ENCODE data around the gene CHRD. TPM values are rescaled to one million over a fixed set of nuclear protein-coding genes. Genes with fewer than 3 reads are reported as not detected.

The CHRD gene
- total and polyA plus RNA-seq, 7 donors: 0.23 to 16.3 (median 5.7) TPM

GRCh38 chr3:184384342-184384741 lies 4.5 kb downstream of the CHRD start:
- no peak overlapping the region for H3K4me3 ChIP-seq
- H3K9me3 ChIP-seq: no peaks in the 10 kb centered on the region
- 86% methylated on average over 9 of the region's 9 CpGs for WGBS, 2 donors
- intact Hi-C loops (cut with DNase I): no loop called here
- no peak overlapping the region for H3K27ac ChIP-seq
- peaks cover 4 to 24% (median 24%) of the 10 kb centered on the region in 3 donors for H3K27me3 ChIP-seq
- TF ChIP-seq EP300 (IDR thresholded peaks at IDR 0.05): no peak
- DNase-seq: no peak
- peaks cover 0 to 20% (median 17%) of the 10 kb centered on the region in 4 donors for H3K4me1 ChIP-seq
- no peaks in the 10 kb centered on the region for H3K36me3 ChIP-seq

GRCh38 chr3:184384856-184385422 lies 5.1 kb downstream of the CHRD start:
- no peaks in the 10 kb centered on the region for H3K36me3 ChIP-seq
- no peaks in the 10 kb centered on the region for H3K9me3 ChIP-seq
- 92 to 94% methylated on average over 8 of the region's 8 CpGs for WGBS, 2 donors
- no peak for DNase-seq
- H3K27ac ChIP-seq: no peak overlapping the region
- peaks cover 0 to 17% (median 14%) of the 10 kb centered on the region in 4 donors for H3K4me1 ChIP-seq
- H3K4me3 ChIP-seq: no peak overlapping the region
- H3K27me3 ChIP-seq: peaks cover 4 to 21% (median 19%) of the 10 kb centered on the region in 3 donors
- intact Hi-C loops (cut with DNase I): no loop called here
- TF ChIP-seq EP300 (IDR thresholded peaks at IDR 0.05) (no peak), POLR2AphosphoS5 (IDR thresholded peaks at IDR 0.05) (no peak), POLR2A (IDR thresholded peaks at IDR 0.05) (no peak), CTCF (IDR thresholded peaks at IDR 0.05) (no peak)

- TF ChIP-seq CTCF (IDR thresholded peaks at IDR 0.05): no peak
- Histone ChIP-seq H3K4me3 (no peak overlapping the region), H3K9me3 (no peaks in the 10 kb centered on the region), H3K27ac (no peak overlapping the region), H3K27me3 (peaks cover 4 to 13% (median 8%) of the 10 kb centered on the region in 3 donors), H3K4me1 (peaks cover 0 to 6% (median 4%) of the 10 kb centered on the region in 4 donors), H3K36me3 (no peaks in the 10 kb centered on the region)
- DNase-seq: no peak
- WGBS, 2 donors: 70 to 83% methylated on average over 37 of the region's 37 CpGs
- intact Hi-C loops (cut with DNase I): no loop called here
These were observed 6.4 kb downstream of the CHRD start for GRCh38 chr3:184386047-184386806.

GRCh38 chr3:184387174-184387714 lies 7.4 kb downstream of the CHRD start:
- Histone ChIP-seq H3K27me3 (peaks cover 0 to 6% (median 4%) of the 10 kb centered on the region in 3 donors), H3K4me3 (no peak overlapping the region), H3K27ac (no peak overlapping the region), H3K9me3 (no peaks in the 10 kb centered on the region), H3K36me3 (no peaks in the 10 kb centered on the region), H3K4me1 (no peaks in the 10 kb centered on the region)
- intact Hi-C loops (cut with DNase I): no loop called here
- 91 to 94% methylated on average over 12 of the region's 12 CpGs for WGBS, 2 donors
- no peak for DNase-seq
- TF ChIP-seq POLR2AphosphoS5 (IDR thresholded peaks at IDR 0.05): no peak
- TF ChIP-seq EP300 (IDR thresholded peaks at IDR 0.05): no peak
- TF ChIP-seq CTCF (IDR thresholded peaks at IDR 0.05): no peak
- no peak for TF ChIP-seq POLR2A (IDR thresholded peaks at IDR 0.05)

- Histone ChIP-seq H3K27me3 (peaks cover 0 to 6% (median 4%) of the 10 kb centered on the region in 3 donors), H3K9me3 (no peaks in the 10 kb centered on the region), H3K4me3 (no peak overlapping the region), H3K36me3 (no peaks in the 10 kb centered on the region), H3K27ac (no peak overlapping the region), H3K4me1 (no peaks in the 10 kb centered on the region)
- intact Hi-C loops (cut with DNase I): no loop called here
- TF ChIP-seq CTCF (IDR thresholded peaks at IDR 0.05): no peak
- TF ChIP-seq POLR2AphosphoS5 (IDR thresholded peaks at IDR 0.05): no peak
- no peak for TF ChIP-seq POLR2A (IDR thresholded peaks at IDR 0.05)
- TF ChIP-seq EP300 (IDR thresholded peaks at IDR 0.05): no peak
- DNase-seq: no peak
- 73 to 81% methylated on average over 8 of the region's 8 CpGs for WGBS, 2 donors
These were observed 8.5 kb downstream of the CHRD start for GRCh38 chr3:184388164-184388935.
